GM12878 (cell line): ENCODE measurements around the gene TCF25. TPM values are rescaled to one million over a fixed set of nuclear protein-coding genes. Genes with fewer than 3 reads are reported as not detected.

Experiments
- ATAC-seq: fragments of 200-7000 bp; cut with Tn5 transposase; 3 replicates; pipeline ENCODE4 v1.9.1; 2020; ENCODE audit warnings: mild to moderate bottlenecking, moderate library complexity
- BruUV-seq: library from RNA; stranded (reverse); fragments of 400-500 nt; replicated peaks from 2 replicates; lab custom pipeline; 2021; lab: Mats Ljungman, UMichigan
- CTCF ChIA-PET: fragments of 300-600 bp; sonication (Branson Sonifier 250); formaldehyde crosslinking; extraction: SDS; loops from one replicate; lab custom pipeline; 2021; ENCODE audit warnings: inconsistent platforms; lab: Yijun Ruan, JAX
- POLR2A ChIA-PET: fragments of 350-600 bp; formaldehyde crosslinking; extraction: SDS; loops from one replicate; lab custom pipeline; 2021; ENCODE audit warnings: inconsistent platforms; lab: Charles Lee
- RAD21 ChIA-PET: fragments of 300-600 bp; sonication (Branson Sonifier 250); formaldehyde crosslinking; loops from one replicate; lab custom pipeline; 2023; ENCODE audit warnings: antibody characterized with exemption; ENCODE audit not compliant: unreplicated experiment; lab: Charles Lee
- SMC1A ChIA-PET: fragments of 300-600 bp; sonication (Branson Sonifier 250); formaldehyde crosslinking; loops from one replicate; lab custom pipeline; 2023; ENCODE audit not compliant: unreplicated experiment, uncharacterized antibody; lab: Charles Lee
- DNase-seq: peaks from one replicate; pipeline ENCODE4 v3.0.0-alpha.2; 2011; ENCODE audit warnings: low read depth, low spot score
- FAIRE-seq: peaks from 3 replicates; lab custom pipeline; 2011; peaks lifted over from hg19 to GRCh38; lab: Jason Lieb, UNC
- H2AFZ ChIP-seq: 2 replicates; pipeline ENCODE4 v1.6.0; 2011; ENCODE audit warnings: low read depth, low read length, control low read depth; ENCODE audit not compliant: control insufficient read depth
- H3K27ac ChIP-seq: 2 replicates; pipeline ENCODE4 v1.5.1; 2011; ENCODE audit warnings: control low read depth; ENCODE audit not compliant: control insufficient read depth, insufficient read depth
- H3K27me3 ChIP-seq, 2 experiments: replicated peaks in 1 of 2; 2 replicates each; pipeline versions ENCODE4 v1.6.0 to v1.6.1; 2011; ENCODE audit warnings: low read length in 1 of 2; ENCODE audit not compliant: control insufficient read depth in 2 of 2, insufficient read depth in 2 of 2
- H3K36me3 ChIP-seq, 2 experiments: 2 replicates each; pipeline ENCODE4 v1.5.1; 2011; ENCODE audit warnings: low read length in 1 of 2; ENCODE audit not compliant: control insufficient read depth in 2 of 2, insufficient read depth in 2 of 2
- H3K4me1 ChIP-seq: 2 replicates; pipeline ENCODE4 v1.6.1; 2011; ENCODE audit warnings: mild to moderate bottlenecking, low read length, moderate library complexity, mixed read lengths; ENCODE audit not compliant: control insufficient read depth, insufficient read depth
- H3K4me2 ChIP-seq: 2 replicates; pipeline ENCODE4 v1.6.0; 2011; ENCODE audit warnings: control low read depth; ENCODE audit not compliant: control insufficient read depth, insufficient read depth
- H3K4me3 ChIP-seq: fragments of 200-600 bp; sonication (generic); 2 replicates; pipeline ENCODE4 v1.5.1; 2016
- H3K79me2 ChIP-seq: 2 replicates; pipeline ENCODE4 v1.6.0; 2011; ENCODE audit warnings: low read length; ENCODE audit not compliant: control insufficient read depth, insufficient read depth
- H3K9ac ChIP-seq: 2 replicates; pipeline ENCODE4 v1.8.0; 2011; ENCODE audit warnings: low read length, control low read depth, mixed read lengths; ENCODE audit not compliant: control insufficient read depth, insufficient read depth
- H3K9me3 ChIP-seq: replicated peaks from 3 replicates; pipeline ENCODE4 v1.5.1; 2011; ENCODE audit warnings: mild to moderate bottlenecking, low read length; ENCODE audit not compliant: control insufficient read depth, insufficient read depth
- H4K20me1 ChIP-seq: 2 replicates; pipeline ENCODE4 v1.6.0; 2011; ENCODE audit not compliant: control insufficient read depth, insufficient read depth
- CTCF ChIP-seq, 3 experiments: IDR thresholded peaks in 2 of 3; conservative IDR thresholded peaks in 1 of 3; 2 replicates each; pipeline ENCODE4 v1.5.1; 2011; ENCODE audit warnings: low read depth in 3 of 3, low read length in 3 of 3, mild to moderate bottlenecking in 3 of 3, control low read depth in 2 of 3, moderate library complexity in 2 of 3, inconsistent platforms in 1 of 3, mixed read lengths in 1 of 3; ENCODE audit not compliant: control insufficient read depth in 2 of 3, insufficient read depth in 1 of 3; ENCODE audit errors: extremely low read depth in 1 of 3
- E2F8 ChIP-seq: fragments of 450-650 bp; IDR thresholded peaks from 2 replicates; pipeline ENCODE4 v1.6.1; 2018; ENCODE audit warnings: mild to moderate bottlenecking, low read depth, moderate library complexity; ENCODE audit not compliant: partially characterized antibody
- IKZF1 ChIP-seq: fragments of 450-650 bp; conservative IDR thresholded peaks from 2 replicates; pipeline ENCODE4 v1.6.1; 2017; ENCODE audit warnings: antibody characterized with exemption, mild to moderate bottlenecking
- PBX3 ChIP-seq: IDR thresholded peaks from 2 replicates; pipeline ENCODE4 v1.6.1; 2011; ENCODE audit warnings: mild to moderate bottlenecking, low read depth, low read length, moderate library complexity; ENCODE audit not compliant: insufficient replicate concordance
- TCF3 ChIP-seq: IDR thresholded peaks from 2 replicates; pipeline ENCODE4 v1.6.1; 2012; ENCODE audit warnings: low read depth, mild to moderate bottlenecking, low read length, borderline replicate concordance; ENCODE audit not compliant: insufficient read depth
- WGBS: methylation state at CpG from one replicate; pipeline ENCODE4 v1.1.6; 2016; ENCODE audit warnings: low lambda C conversion rate; ENCODE audit not compliant: insufficient replicate concordance, insufficient coverage; ENCODE audit errors: missing lambda C conversion rate; 5-methylcytosine and 5-hydroxymethylcytosine counted together
- in situ Hi-C: fragments of 300-500 bp; cut with MboI; formaldehyde crosslinking; loops from 9 replicates; pipeline ENCODE4 v1.14.3; 2018; ENCODE audit warnings: mixed read lengths
- intact Hi-C: fragments of 100-400 bp; cut with micrococcal nuclease; formaldehyde crosslinking; loops from one replicate; pipeline ENCODE4 v1.14.2; 2022; ENCODE audit not compliant: unreplicated experiment
- polyA plus RNA-seq, 11 experiments: library from polyadenylated mRNA; depleted of rRNA in 4 of 11; unstranded in 6 of 11; stranded (reverse) in 5 of 11; fragments of >200 nt; fragmentation: Nextera tagmentation in 4 of 11; fragmentation: Illumina TruSeq in 1 of 11; extraction: Ambion mirVana in 4 of 11; extraction: Trizol in 1 of 11; gene quantifications; 1 replicate in 1 of 11; 2 replicates in 10 of 11; pipeline versions ENCODE4 v1.2.1 to v1.2.3, GENCODE V29; 2011 to 2016; ENCODE audit warnings: inconsistent platforms in 2 of 11, missing spikeins in 2 of 11, low read depth in 1 of 11
- total RNA-seq, 4 experiments: library from RNA; depleted of rRNA in 3 of 4; stranded (reverse); fragments of >200 nt in 3 of 4; fragmentation: Illumina TruSeq in 1 of 4; extraction: Trizol in 1 of 4; gene quantifications; 2 replicates each; pipeline versions ENCODE4 v1.2.1 to v1.2.3, GENCODE V29; 2013 to 2021

Gene TCF25
- total and polyA plus RNA-seq, 10 of the 15 experiments (the other 5 are each of a cell fraction or from before 2014, with no cell fraction given): 8.4 to 130 (median 89.4) TPM

GRCh38 chr16:89845417-89845816, 28.0 kb upstream of the TCF25 start:
- ChIA-PET POLR2A (no interaction called here), CTCF (interaction anchor here (0.6 to 1.2 kb wide), 2 partner anchors 37 to 52 kb away, joined by 3 read pairs; no protein-coding TSS in a partner anchor), RAD21 (no interaction called here), SMC1A (interaction anchor here (0.5 kb wide), 1 partner anchor 272 kb away, joined by 3 read pairs; no protein-coding TSS in a partner anchor)
- no peak overlapping the region for H3K27ac ChIP-seq
- in situ Hi-C loops (no loop called here), intact Hi-C loops (no loop called here)
- H3K4me3 ChIP-seq: no peak overlapping the region
- H3K27me3 ChIP-seq: no peaks in the 10 kb centered on the region
- TF ChIP-seq E2F8 (no peak), CTCF (IDR thresholded peaks at IDR 0.05 in 2 of 3, conservative IDR thresholded peaks at IDR 0.05 in 1 of 3; ENCODE audit: control insufficient read depth in 2 of 3, extremely low read depth in 1 of 3, insufficient read depth in 1 of 3, low read depth in 3 of 3, low read length in 3 of 3) (peak in 1 of 3 experiments; percentile 4; a peak in 1 of 6 replicates), TCF3 (0 out of 2 replicates have a peak, but pooled peaks have one; percentile 49), IKZF1 (peak; percentile 17; the same call in 1 of the 2 replicates), PBX3 (no peak)
- WGBS: 2% methylated on average over 13 of the region's 13 CpGs
- no peaks in the 10 kb centered on the region for H3K79me2 ChIP-seq
- peak overlapping the region; percentile 71 for H3K4me2 ChIP-seq
- no peaks in the 10 kb centered on the region for H3K36me3 ChIP-seq
- no peak overlapping the region for H3K9ac ChIP-seq
- DNase-seq (no peak), ATAC-seq (peak; percentile 65), FAIRE-seq (peak; percentile 41)
- peaks cover 3% of the 10 kb centered on the region for H3K4me1 ChIP-seq
- no peaks in the 10 kb centered on the region for H4K20me1 ChIP-seq
- peak overlapping the region; percentile 28; the same call in 1 of the 2 replicates for H2AFZ ChIP-seq
- H3K9me3 ChIP-seq: no peaks in the 10 kb centered on the region
- no TSS peak for BruUV-seq
